ENCODE results near the gene ITGAD.

DNA sequence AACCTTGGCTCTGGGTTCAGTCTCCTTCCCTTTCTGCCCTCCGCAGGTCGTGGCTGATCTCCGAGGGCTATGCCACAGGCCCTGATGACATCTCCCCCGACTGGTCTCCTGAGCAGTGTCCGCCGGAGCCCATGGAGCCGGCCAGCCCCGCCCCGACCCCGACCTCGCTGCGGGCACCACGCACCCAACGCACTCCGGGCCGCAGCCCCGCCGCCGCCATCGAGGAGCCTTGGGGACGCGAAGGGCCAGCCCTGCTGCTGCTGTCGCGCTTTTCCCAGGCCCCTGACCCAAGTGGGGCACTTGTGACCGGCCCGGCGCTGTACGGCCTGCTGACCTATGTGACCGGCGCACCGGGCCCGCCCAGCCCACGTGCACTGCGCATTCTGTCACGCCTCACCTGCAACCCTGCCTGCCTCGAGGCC, 71.2 kb downstream of the ITGAD start:
- TF ChIP-seq, protein P1, sequence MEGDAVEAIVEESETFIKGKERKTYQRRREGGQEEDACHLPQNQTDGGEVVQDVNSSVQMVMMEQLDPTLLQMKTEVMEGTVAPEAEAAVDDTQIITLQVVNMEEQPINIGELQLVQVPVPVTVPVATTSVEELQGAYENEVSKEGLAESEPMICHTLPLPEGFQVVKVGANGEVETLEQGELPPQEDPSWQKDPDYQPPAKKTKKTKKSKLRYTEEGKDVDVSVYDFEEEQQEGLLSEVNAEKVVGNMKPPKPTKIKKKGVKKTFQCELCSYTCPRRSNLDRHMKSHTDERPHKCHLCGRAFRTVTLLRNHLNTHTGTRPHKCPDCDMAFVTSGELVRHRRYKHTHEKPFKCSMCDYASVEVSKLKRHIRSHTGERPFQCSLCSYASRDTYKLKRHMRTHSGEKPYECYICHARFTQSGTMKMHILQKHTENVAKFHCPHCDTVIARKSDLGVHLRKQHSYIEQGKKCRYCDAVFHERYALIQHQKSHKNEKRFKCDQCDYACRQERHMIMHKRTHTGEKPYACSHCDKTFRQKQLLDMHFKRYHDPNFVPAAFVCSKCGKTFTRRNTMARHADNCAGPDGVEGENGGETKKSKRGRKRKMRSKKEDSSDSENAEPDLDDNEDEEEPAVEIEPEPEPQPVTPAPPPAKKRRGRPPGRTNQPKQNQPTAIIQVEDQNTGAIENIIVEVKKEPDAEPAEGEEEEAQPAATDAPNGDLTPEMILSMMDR (IDR thresholded peaks at IDR 0.05), result no peak
- TF ChIP-seq POLR2A (IDR thresholded peaks at IDR 0.05), result no peak

Measured in body of pancreas (tissue), 4 donors.